ENCODE results near the gene SHQ1. TPM values are rescaled to one million over a fixed set of nuclear protein-coding genes. Genes with fewer than 3 reads are reported as not detected.

The SHQ1 gene
- total RNA-seq, 2 donors from 2014 or later = 9.6 to 11.2 TPM

DNA sequence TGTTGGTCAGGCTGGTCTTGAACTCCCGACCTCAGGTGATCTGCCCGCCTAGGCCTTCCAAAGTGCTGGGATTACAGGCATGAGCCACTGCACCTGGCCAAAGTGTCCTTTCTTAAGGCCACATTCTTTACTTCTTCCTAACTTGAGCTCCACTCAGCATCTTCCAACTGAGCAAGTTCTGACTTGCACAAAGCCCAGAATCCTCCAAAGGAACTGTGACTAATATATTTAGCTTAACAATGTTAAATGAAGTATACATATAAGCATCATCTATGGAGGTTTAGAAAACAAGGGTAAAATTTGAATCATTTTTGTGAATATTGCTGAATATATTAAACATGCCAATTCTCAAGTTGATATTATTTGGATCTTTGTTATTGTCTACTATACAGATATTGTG, 93.7 kb downstream of the SHQ1 start:
- no peak for ATAC-seq
- intact Hi-C loops (cut with DNase I) = no loop called here
- Histone ChIP-seq H3K27ac (no peak overlapping the region), H3K36me3 (replicated peaks in 1 of 2; ENCODE audit: insufficient read depth in 1 of 2, low read depth in 2 of 2) (no peaks in the 10 kb centered on the region), H3K4me3 (no peak overlapping the region), H3K9me3 (no peaks in the 10 kb centered on the region), H3K4me1 (peaks cover 6% of the 10 kb centered on the region), H3K27me3 (no peaks in the 10 kb centered on the region)
- 90 to 97% methylated on average over 2 of the region's 2 CpGs for WGBS, 2 donors
- TF ChIP-seq, protein P1, sequence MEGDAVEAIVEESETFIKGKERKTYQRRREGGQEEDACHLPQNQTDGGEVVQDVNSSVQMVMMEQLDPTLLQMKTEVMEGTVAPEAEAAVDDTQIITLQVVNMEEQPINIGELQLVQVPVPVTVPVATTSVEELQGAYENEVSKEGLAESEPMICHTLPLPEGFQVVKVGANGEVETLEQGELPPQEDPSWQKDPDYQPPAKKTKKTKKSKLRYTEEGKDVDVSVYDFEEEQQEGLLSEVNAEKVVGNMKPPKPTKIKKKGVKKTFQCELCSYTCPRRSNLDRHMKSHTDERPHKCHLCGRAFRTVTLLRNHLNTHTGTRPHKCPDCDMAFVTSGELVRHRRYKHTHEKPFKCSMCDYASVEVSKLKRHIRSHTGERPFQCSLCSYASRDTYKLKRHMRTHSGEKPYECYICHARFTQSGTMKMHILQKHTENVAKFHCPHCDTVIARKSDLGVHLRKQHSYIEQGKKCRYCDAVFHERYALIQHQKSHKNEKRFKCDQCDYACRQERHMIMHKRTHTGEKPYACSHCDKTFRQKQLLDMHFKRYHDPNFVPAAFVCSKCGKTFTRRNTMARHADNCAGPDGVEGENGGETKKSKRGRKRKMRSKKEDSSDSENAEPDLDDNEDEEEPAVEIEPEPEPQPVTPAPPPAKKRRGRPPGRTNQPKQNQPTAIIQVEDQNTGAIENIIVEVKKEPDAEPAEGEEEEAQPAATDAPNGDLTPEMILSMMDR (IDR thresholded peaks at IDR 0.05) = no peak
- TF ChIP-seq POLR2A (IDR thresholded peaks at IDR 0.05) = no peak
- no peak for DNase-seq

DNA sequence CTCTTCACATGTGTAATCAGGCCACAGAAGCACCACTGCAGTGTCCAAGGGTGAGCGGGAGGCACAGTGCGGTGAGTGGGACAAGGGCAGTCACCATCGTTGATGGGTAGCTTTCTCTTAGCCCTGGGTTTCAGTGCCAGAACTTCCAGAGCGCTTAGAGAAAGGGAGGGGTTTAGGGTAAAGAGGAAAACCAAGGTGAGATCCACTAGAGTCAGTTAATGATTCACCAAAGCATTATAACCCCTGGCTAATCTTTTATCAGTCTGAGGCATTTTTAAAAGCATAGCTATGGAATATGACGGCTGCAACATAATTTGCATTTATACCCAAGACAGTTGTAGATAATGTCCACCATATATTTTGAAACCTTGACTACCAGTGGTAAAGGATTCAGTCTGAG, 94.8 kb downstream of the SHQ1 start:
- DNase-seq (no peak), ATAC-seq (peak; percentile 35)
- H3K9me3 ChIP-seq = no peaks in the 10 kb centered on the region
- 36 to 39% methylated on average over 4 to 5 of the region's 5 CpGs for WGBS, 2 donors
- intact Hi-C loops (cut with DNase I) = no loop called here
- TF ChIP-seq POLR2A (IDR thresholded peaks at IDR 0.05) = no peak
- TF ChIP-seq, protein P1 (IDR thresholded peaks at IDR 0.05) = no peak
- H3K27me3 ChIP-seq = no peaks in the 10 kb centered on the region
- no peaks in the 10 kb centered on the region for H3K36me3 ChIP-seq (replicated peaks in 1 of 2; ENCODE audit: insufficient read depth in 1 of 2, low read depth in 2 of 2)
- no peak overlapping the region for H3K27ac ChIP-seq
- H3K4me3 ChIP-seq = no peak overlapping the region
- peaks cover 6% of the 10 kb centered on the region for H3K4me1 ChIP-seq

DNA sequence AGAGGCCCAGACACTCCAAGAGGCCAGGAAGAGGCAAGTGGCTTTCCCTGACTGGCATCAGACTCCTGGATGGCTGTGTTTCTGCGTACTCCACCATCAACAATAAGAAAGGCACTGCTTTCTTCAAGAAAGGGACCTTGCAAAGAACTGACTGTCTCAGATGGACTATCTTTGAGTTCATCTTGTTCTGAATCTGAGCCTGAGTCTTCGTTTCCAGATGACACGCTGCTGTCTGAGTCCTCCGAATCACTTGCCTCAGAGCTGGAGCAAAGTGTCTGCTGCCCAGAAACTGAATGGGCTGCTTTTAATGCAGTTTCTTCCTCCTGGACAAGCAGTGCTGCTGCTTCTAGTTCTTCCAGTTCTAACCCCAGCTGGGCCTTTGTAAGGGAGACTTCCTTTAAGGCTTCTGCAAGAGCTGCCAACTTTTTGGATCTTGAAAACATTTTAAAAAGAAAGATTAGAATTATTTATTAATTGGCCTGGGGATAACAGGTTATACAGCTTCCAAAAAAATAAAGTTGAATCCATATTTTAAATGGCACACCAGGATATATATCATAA, 97.8 kb downstream of the SHQ1 start:
- H3K27ac ChIP-seq = no peak overlapping the region
- intact Hi-C loops (cut with DNase I) = no loop called here
- no peak for DNase-seq

DNA sequence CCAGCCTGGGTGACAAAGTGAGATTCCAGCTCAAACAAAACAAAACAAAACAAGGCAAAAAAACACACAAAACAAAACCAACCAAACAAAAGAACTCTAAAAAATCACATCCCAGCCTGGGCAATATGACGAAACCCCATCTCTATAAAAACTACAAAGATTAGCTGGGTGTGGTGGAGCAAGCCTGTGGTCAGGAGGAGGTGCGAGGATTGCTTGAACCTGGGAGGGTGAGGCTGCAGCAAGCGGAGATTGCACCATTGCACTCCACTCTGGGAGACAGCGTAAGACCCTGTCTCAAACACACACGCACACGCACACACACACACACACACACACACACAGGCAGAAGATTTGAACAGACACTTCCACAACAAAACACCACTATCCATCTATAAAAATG, 99.6 kb downstream of the SHQ1 start:
- no peaks in the 10 kb centered on the region for H3K27me3 ChIP-seq
- no peak for DNase-seq
- no peaks in the 10 kb centered on the region for H3K36me3 ChIP-seq (replicated peaks in 1 of 2; ENCODE audit: insufficient read depth in 1 of 2, low read depth in 2 of 2)
- TF ChIP-seq, protein P1 (IDR thresholded peaks at IDR 0.05) = no peak
- TF ChIP-seq POLR2A (IDR thresholded peaks at IDR 0.05) = no peak
- no peaks in the 10 kb centered on the region for H3K9me3 ChIP-seq
- no peak overlapping the region for H3K27ac ChIP-seq
- ATAC-seq = no peak
- intact Hi-C loops (cut with DNase I) = no loop called here
- H3K4me1 ChIP-seq = peaks cover 10% of the 10 kb centered on the region
- H3K4me3 ChIP-seq = no peak overlapping the region
- WGBS, 2 donors = 82 to 92% methylated on average over 6 of the region's 6 CpGs

More for the DNA sequence above, 97.8 kb downstream of the SHQ1 start:
- ATAC-seq = no peak
- 90 to 100% methylated on average over 3 to 4 of the region's 4 CpGs for WGBS, 2 donors
- H3K36me3 ChIP-seq (replicated peaks in 1 of 2; ENCODE audit: insufficient read depth in 1 of 2, low read depth in 2 of 2) = no peaks in the 10 kb centered on the region
- H3K4me1 ChIP-seq = peaks cover 6% of the 10 kb centered on the region
- TF ChIP-seq POLR2A (IDR thresholded peaks at IDR 0.05) = no peak
- TF ChIP-seq, protein P1 (IDR thresholded peaks at IDR 0.05) = no peak
- no peak overlapping the region for H3K4me3 ChIP-seq
- no peaks in the 10 kb centered on the region for H3K27me3 ChIP-seq
- H3K9me3 ChIP-seq = no peaks in the 10 kb centered on the region
